HG02678 (cell line): ENCODE results near the gene CAPS2.

ENCODE experiments used
- ATAC-seq: cut with Tn5 transposase; IDR thresholded peaks from one replicate; pipeline ENCODE4 v1.9.1; 2021; ENCODE audit warnings: mild to moderate bottlenecking, moderate library complexity; ENCODE audit not compliant: unreplicated experiment

Gene CAPS2

GRCh38 chr12:75305412-75306332 is 24.5 kb downstream of the CAPS2 start:
- no peak for ATAC-seq

- ATAC-seq = no peak
These were observed 27.3 kb downstream of the CAPS2 start for GRCh38 chr12:75302781-75303180.

- no peak for ATAC-seq
These were observed 27.9 kb downstream of the CAPS2 start for GRCh38 chr12:75302225-75302624.

- no peak for ATAC-seq
These were observed 35.3 kb downstream of the CAPS2 start for GRCh38 chr12:75294797-75295196.

GRCh38 chr12:75294336-75294735 is 35.8 kb downstream of the CAPS2 start:
- no peak for ATAC-seq

- ATAC-seq = no peak
These were observed 39.1 kb downstream of the CAPS2 start for GRCh38 chr12:75291014-75291413.

GRCh38 chr12:75289753-75290152 is 40.4 kb downstream of the CAPS2 start:
- no peak for ATAC-seq

GRCh38 chr12:75288860-75289259 is 41.3 kb downstream of the CAPS2 start:
- no peak for ATAC-seq

- no peak for ATAC-seq
These were observed 54.4 kb downstream of the CAPS2 start for GRCh38 chr12:75275702-75276101.

GRCh38 chr12:75271576-75271975 is 58.5 kb downstream of the CAPS2 start:
- no peak for ATAC-seq

- no peak for ATAC-seq
These were observed 60.0 kb downstream of the CAPS2 start for GRCh38 chr12:75270157-75270556.

GRCh38 chr12:75269209-75269608 is 60.9 kb downstream of the CAPS2 start:
- no peak for ATAC-seq

- no peak for ATAC-seq
These were observed 69.8 kb downstream of the CAPS2 start for GRCh38 chr12:75260316-75260715.

- ATAC-seq = no peak
These were observed 71.0 kb downstream of the CAPS2 start for GRCh38 chr12:75259143-75259542.

GRCh38 chr12:75257510-75257909 is 72.6 kb downstream of the CAPS2 start:
- ATAC-seq = no peak

GRCh38 chr12:75245108-75245507 is 85.0 kb downstream of the CAPS2 start:
- ATAC-seq = no peak

GRCh38 chr12:75239987-75240386 is 90.1 kb downstream of the CAPS2 start:
- peak; percentile 82 for ATAC-seq

GRCh38 chr12:75236206-75236605 is 93.9 kb downstream of the CAPS2 start:
- no peak for ATAC-seq

GRCh38 chr12:75227132-75227531 is 103.0 kb downstream of the CAPS2 start:
- no peak for ATAC-seq
